Right atrium auricular region (tissue), 2 donors: ENCODE data around the gene RPLP2. TPM values are rescaled to one million over a fixed set of nuclear protein-coding genes. Genes with fewer than 3 reads are reported as not detected.

Experiments used
- DNase-seq: peaks from one replicate; pipeline ENCODE4 v3.0.0-alpha.2; 2019; ENCODE audit warnings: low spot score
- H3K27ac ChIP-seq, 2 donors: fragments of 200-600 bp; sonication (generic); 1 replicate in 1 of 2; 2 replicates in 1 of 2; pipeline ENCODE4 v1.5.1; 2016 to 2019
- H3K27me3 ChIP-seq, 2 donors: fragments of 200-600 bp; sonication (generic); one replicate each; pipeline versions ENCODE4 v1.5.1 to v1.6.0; 2017 to 2019
- H3K36me3 ChIP-seq: fragments of 200-600 bp; sonication (generic); one replicate; pipeline ENCODE4 v1.5.1; 2016
- H3K4me1 ChIP-seq, 2 donors: fragments of 200-600 bp; sonication (generic); one replicate each; pipeline versions ENCODE4 v1.5.1 to v1.6.0; 2017 to 2019
- H3K4me3 ChIP-seq, 2 donors: fragments of 200-600 bp; sonication (generic); 1 replicate in 1 of 2; 2 replicates in 1 of 2; pipeline ENCODE4 v1.5.1; 2017 to 2019; ENCODE audit warnings: mild to moderate bottlenecking in 1 of 2, moderate library complexity in 1 of 2
- H3K9me3 ChIP-seq, 2 donors: fragments of 200-600 bp; sonication (generic); one replicate each; pipeline ENCODE4 v1.5.1; 2019
- CTCF ChIP-seq, 2 donors: fragments of 200-600 bp; sonication (generic); IDR thresholded peaks; one replicate each; pipeline ENCODE4 v1.5.1; 2019; ENCODE audit warnings: antibody characterized with exemption in 2 of 2
- total RNA-seq, 2 donors: library from RNA; depleted of rRNA; stranded (reverse); fragments of >200 nt; gene quantifications; one replicate each; pipeline ENCODE4 v1.1.0, GENCODE V29; 2016

RPLP2 gene
- total RNA-seq, 2 donors from 2014 or later = 145 to 384 TPM

GRCh38 chr11:776561-777287, 33.0 kb upstream of the RPLP2 start:
- Histone ChIP-seq H3K27me3 (no peaks in the 10 kb centered on the region), H3K27ac (peak overlapping the region; percentile 82 to 89), H3K4me3 (peak overlapping the region; percentile 91 to 93), H3K9me3 (no peaks in the 10 kb centered on the region), H3K36me3 (peaks cover 9% of the 10 kb centered on the region), H3K4me1 (peaks cover 0 to 32% of the 10 kb centered on the region in 2 donors)
- no peak for TF ChIP-seq CTCF (IDR thresholded peaks at IDR 0.05)
- no peak for DNase-seq

- TF ChIP-seq CTCF (IDR thresholded peaks at IDR 0.05) = peak in 1 of 2 donors; percentile 6
- H3K9me3 ChIP-seq = no peaks in the 10 kb centered on the region
- peak; percentile 87 for DNase-seq
- peak within 1 kb of the TSS; percentile 91 to 93 for H3K4me3 ChIP-seq
- peaks cover 2% of the 10 kb centered on the region for H3K36me3 ChIP-seq
- no peaks in the 10 kb centered on the region for H3K27me3 ChIP-seq
- peaks cover 0 to 32% of the 10 kb centered on the region in 2 donors for H3K4me1 ChIP-seq
- H3K27ac ChIP-seq = peak within 1 kb of the TSS; percentile 82 to 89
Measured at GRCh38 chr11:777288-778255, 32.2 kb upstream of the RPLP2 start, which contains the start of gene GATD1. TSS of gene GATD1 (minus strand) at chr11:777487. CDS start at chr11:777462, 25 bp downstream.

- TF ChIP-seq CTCF (IDR thresholded peaks at IDR 0.05) = no peak
- Histone ChIP-seq H3K4me1 (peaks cover 0 to 47% of the 10 kb centered on the region in 2 donors), H3K27me3 (no peaks in the 10 kb centered on the region), H3K27ac (no peak overlapping the region), H3K4me3 (no peak overlapping the region), H3K9me3 (no peaks in the 10 kb centered on the region), H3K36me3 (no peaks in the 10 kb centered on the region)
- DNase-seq = no peak
Measured at GRCh38 chr11:778976-779954, 30.5 kb upstream of the RPLP2 start.

- no peak for DNase-seq
- H3K36me3 ChIP-seq = no peaks in the 10 kb centered on the region
- H3K4me1 ChIP-seq = peaks cover 0 to 44% of the 10 kb centered on the region in 2 donors
- H3K9me3 ChIP-seq = no peaks in the 10 kb centered on the region
- no peaks in the 10 kb centered on the region for H3K27me3 ChIP-seq
- no peak overlapping the region for H3K27ac ChIP-seq
- TF ChIP-seq CTCF (IDR thresholded peaks at IDR 0.05) = no peak
- no peak overlapping the region for H3K4me3 ChIP-seq
Measured at GRCh38 chr11:779955-780532, 29.7 kb upstream of the RPLP2 start.
